Osteocyte (in vitro differentiated cells): ENCODE measurements around the gene DDAH1. TPM values are rescaled to one million over a fixed set of nuclear protein-coding genes. Genes with fewer than 3 reads are reported as not detected.
A peak's percentile ranks its signal among the peaks of the same experiment; 100 is the strongest.

ENCODE experiments used
- DNase-seq: peaks from one replicate; pipeline ENCODE4 v3.0.0; 2021; ENCODE audit warnings: mixed read lengths; ENCODE audit not compliant: unreplicated experiment; ENCODE audit errors: extremely low spot score
- H3K27ac Mint-ChIP-seq: one replicate; pipeline ENCODE4 v1.8.0; 2021; ENCODE audit warnings: mild to moderate bottlenecking, mixed read lengths; ENCODE audit not compliant: unreplicated experiment
- H3K27me3 Mint-ChIP-seq: one replicate; pipeline ENCODE4 v1.8.0; 2021; ENCODE audit warnings: mixed read lengths; ENCODE audit not compliant: unreplicated experiment
- H3K36me3 Mint-ChIP-seq: one replicate; pipeline ENCODE4 v1.8.0; 2021; ENCODE audit warnings: mixed read lengths; ENCODE audit not compliant: unreplicated experiment
- H3K4me1 Mint-ChIP-seq: one replicate; pipeline ENCODE4 v1.8.0; 2021; ENCODE audit warnings: mixed read lengths; ENCODE audit not compliant: unreplicated experiment
- H3K4me3 Mint-ChIP-seq: one replicate; pipeline ENCODE4 v1.8.0; 2021; ENCODE audit warnings: mild to moderate bottlenecking, moderate library complexity, mixed read lengths; ENCODE audit not compliant: unreplicated experiment
- H3K9me3 Mint-ChIP-seq: one replicate; pipeline ENCODE4 v1.8.0; 2021; ENCODE audit warnings: mixed read lengths; ENCODE audit not compliant: unreplicated experiment
- total RNA-seq: library from RNA; stranded (reverse); gene quantifications from 2 replicates; pipeline ENCODE4 v1.2.1, GENCODE V29; 2021
- TF ChIP-seq, protein P1 (sequence below): fragments of 200-600 bp; sonication (generic); IDR thresholded peaks from 2 replicates; pipeline ENCODE4 v1.5.0; 2021; ENCODE audit warnings: antibody characterized with exemption, mild to moderate bottlenecking, moderate library complexity

The DDAH1 gene
- total RNA-seq, 1 donor from 2014 or later, result 46.8 TPM

DNA sequence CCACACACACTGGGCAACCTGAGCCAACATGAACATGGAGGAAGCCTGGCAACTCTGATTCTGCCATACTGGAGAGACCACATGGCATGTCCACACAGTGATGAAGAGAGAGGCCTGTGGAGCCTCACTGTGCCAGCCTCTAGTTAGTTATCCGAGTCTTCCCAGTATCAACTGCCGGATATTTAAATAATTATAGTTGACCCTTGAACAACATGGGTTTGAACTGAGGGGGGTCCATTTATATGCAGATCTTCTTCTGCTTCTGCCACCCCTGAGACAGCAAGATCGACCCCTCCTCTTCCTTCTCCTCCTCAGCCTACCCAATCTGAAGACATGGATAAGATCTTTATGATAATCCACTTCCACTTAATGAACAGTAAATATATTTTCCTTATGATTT lies 27.8 kb downstream of the DDAH1 start:
- peaks cover 43% of the 10 kb centered on the region for H3K4me1 Mint-ChIP-seq
- H3K4me3 Mint-ChIP-seq, result no peak overlapping the region
- TF ChIP-seq, protein P1, sequence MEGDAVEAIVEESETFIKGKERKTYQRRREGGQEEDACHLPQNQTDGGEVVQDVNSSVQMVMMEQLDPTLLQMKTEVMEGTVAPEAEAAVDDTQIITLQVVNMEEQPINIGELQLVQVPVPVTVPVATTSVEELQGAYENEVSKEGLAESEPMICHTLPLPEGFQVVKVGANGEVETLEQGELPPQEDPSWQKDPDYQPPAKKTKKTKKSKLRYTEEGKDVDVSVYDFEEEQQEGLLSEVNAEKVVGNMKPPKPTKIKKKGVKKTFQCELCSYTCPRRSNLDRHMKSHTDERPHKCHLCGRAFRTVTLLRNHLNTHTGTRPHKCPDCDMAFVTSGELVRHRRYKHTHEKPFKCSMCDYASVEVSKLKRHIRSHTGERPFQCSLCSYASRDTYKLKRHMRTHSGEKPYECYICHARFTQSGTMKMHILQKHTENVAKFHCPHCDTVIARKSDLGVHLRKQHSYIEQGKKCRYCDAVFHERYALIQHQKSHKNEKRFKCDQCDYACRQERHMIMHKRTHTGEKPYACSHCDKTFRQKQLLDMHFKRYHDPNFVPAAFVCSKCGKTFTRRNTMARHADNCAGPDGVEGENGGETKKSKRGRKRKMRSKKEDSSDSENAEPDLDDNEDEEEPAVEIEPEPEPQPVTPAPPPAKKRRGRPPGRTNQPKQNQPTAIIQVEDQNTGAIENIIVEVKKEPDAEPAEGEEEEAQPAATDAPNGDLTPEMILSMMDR, result no peak
- no peak for DNase-seq
- no peaks in the 10 kb centered on the region for H3K27me3 Mint-ChIP-seq
- H3K9me3 Mint-ChIP-seq, result no peaks in the 10 kb centered on the region
- peak overlapping the region; percentile 40 for H3K27ac Mint-ChIP-seq
- H3K36me3 Mint-ChIP-seq, result no peaks in the 10 kb centered on the region

DNA sequence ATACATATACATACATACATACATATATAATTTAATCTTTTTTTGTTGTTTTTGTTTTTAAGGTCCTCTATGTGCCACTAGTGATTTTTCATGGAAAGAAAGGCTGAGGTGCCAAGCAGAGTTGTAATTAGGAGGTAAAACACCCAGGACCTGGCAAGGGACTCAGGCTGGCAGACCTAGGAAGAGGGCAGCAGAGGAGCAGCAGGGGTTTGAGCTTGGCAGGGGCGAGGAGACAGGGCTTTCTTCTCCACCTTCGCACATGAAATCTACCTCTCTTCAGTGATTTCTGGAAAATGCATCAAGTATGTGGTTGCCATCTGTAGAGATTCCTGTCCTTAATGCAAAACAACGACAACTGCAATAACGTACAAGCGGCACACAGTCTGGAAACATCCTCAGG lies 31.9 kb downstream of the DDAH1 start:
- Mint-ChIP-seq H3K27me3 (no peaks in the 10 kb centered on the region), H3K9me3 (peaks cover 9% of the 10 kb centered on the region), H3K36me3 (peaks cover 15% of the 10 kb centered on the region), H3K4me1 (peaks cover 5% of the 10 kb centered on the region), H3K4me3 (no peak overlapping the region), H3K27ac (no peak overlapping the region)
- no peak for DNase-seq
- TF ChIP-seq, protein P1, result no peak

DNA sequence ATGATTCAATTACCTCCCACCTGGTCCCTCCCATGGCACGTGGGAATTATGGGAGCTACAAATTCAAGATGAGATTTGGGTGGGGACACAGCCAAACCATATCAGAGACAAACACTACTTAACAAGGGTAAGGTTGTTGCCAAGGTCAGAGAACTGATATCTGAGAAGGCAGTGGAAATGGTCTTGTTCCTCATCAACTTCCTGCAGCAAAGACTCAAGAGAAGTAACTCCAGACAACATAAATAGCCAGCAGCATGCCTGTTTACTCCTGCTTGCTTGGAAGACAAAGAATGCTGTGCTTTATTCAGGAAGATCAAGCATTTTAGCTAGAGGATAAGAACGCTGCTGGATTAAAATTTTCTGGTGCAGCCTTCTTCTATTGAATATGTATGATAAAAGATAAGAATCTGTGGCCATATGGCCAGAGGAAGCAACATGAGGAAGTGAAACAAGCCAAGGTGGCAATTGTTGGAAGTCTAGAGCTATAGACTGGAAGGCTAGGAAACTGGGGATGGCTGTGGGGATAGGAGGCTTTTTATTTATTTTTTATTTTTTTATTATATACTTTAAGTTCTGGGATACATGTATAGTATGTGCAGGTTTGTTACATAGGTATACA lies 36.4 kb downstream of the DDAH1 start:
- DNase-seq, result no peak
- peaks cover 17% of the 10 kb centered on the region for H3K36me3 Mint-ChIP-seq
- no peaks in the 10 kb centered on the region for H3K27me3 Mint-ChIP-seq
- H3K9me3 Mint-ChIP-seq, result peaks cover 9% of the 10 kb centered on the region
- H3K4me3 Mint-ChIP-seq, result no peak overlapping the region
- H3K4me1 Mint-ChIP-seq, result peaks cover 15% of the 10 kb centered on the region
- TF ChIP-seq, protein P1, result no peak
- no peak overlapping the region for H3K27ac Mint-ChIP-seq

DNA sequence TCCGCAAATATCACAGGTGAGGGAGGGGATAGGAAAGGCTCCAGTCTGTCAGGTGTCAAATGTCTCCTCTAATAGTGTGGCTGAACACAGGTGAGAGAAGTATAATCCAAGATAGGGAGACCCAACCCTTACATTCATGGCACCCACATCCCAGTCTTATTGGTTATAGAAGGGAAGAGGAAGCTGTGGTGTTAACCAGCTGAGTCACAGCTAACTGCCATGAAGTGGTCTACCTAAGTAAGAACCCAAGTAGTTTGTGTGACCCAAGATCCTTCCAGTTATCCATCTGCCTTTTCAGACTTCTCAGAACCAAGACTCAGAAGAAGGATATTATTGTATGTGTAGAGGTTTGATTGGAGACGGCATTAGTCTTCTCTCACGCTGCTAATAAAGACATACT lies 37.1 kb downstream of the DDAH1 start:
- TF ChIP-seq, protein P1, result no peak
- Mint-ChIP-seq H3K27ac (peak overlapping the region; percentile 19), H3K4me3 (no peak overlapping the region), H3K9me3 (peaks cover 9% of the 10 kb centered on the region), H3K27me3 (no peaks in the 10 kb centered on the region), H3K4me1 (peaks cover 15% of the 10 kb centered on the region), H3K36me3 (peaks cover 19% of the 10 kb centered on the region)
- no peak for DNase-seq

DNA sequence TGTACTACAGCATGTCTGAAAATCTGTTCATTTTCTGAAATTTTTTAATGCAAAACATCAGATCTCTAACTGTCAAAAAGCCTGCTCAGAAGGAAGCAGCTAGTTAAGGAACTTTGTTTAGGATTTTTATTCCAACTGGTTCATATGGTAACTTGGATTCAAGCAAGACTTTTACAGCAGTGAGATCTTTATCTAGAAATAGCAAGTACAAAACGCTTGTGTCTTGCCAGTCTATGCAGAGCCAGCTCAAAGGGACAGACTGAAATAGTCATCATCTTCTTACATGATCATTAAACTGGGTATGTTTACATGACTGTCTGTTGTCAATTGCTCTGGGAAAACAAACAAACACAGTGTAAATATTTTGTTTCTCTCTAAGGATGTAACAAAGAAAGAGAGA lies 37.6 kb downstream of the DDAH1 start:
- TF ChIP-seq, protein P1, result no peak
- H3K36me3 Mint-ChIP-seq, result peaks cover 22% of the 10 kb centered on the region
- H3K9me3 Mint-ChIP-seq, result peaks cover 9% of the 10 kb centered on the region
- H3K27ac Mint-ChIP-seq, result peak overlapping the region; percentile 19
- H3K4me1 Mint-ChIP-seq, result peaks cover 15% of the 10 kb centered on the region
- no peak overlapping the region for H3K4me3 Mint-ChIP-seq
- no peak for DNase-seq
- no peaks in the 10 kb centered on the region for H3K27me3 Mint-ChIP-seq
